Stimulated activated CD4-positive, alpha-beta T cell treated with anti-CD3 and anti-CD28 coated beads, TNF-alpha, amount 100 ng/mL, for 24 hours (primary cell): ENCODE results near the gene TNIP2.
A peak's percentile ranks its signal among the peaks of the same experiment; 100 is the strongest.

Experiments
- DNase-seq, 3 experiments: peaks; one replicate each; pipeline ENCODE4 v3.0.0-alpha.2; 2020; ENCODE audit warnings: low read depth in 3 of 3

TNIP2 gene

DNA sequence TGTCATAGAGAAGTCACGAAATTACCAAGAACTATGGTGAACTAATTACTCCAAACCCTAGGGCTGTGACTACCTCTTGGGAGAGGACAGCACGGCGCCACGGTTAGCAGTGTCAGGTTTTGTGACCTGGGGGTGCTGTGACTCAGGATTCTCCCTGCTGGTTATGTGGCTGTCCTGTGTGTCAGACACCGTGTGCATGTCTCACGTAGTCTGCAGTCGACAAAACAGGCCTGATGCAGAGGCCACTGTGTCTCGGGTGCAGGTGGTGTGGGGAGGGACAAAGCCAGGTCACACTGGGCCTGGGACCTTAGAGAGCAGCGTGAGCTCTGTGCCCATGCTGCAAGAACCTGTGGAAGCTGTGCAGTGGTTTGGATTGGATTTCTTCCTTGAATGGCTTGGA is 34.1 kb downstream of the TNIP2 start:
- no peak for DNase-seq

DNA sequence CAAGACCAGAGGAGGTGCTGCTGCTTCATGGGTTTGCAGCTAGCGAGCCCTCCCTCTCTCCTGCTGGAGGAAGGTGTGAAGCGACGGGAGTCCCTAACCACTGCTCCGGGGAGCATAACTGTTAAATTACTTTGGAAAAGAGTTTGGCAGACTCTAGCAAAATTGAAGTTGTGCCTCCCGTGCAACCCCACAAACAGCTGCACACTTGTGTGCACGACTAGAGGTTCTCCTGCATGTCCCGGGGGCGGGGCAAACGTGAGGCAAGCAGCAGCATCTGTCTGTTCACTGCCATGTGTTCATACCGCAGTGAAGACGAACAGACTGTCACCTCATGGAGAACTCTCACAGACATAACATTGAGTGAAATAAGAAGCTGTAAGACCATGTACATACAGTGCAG is 34.5 kb downstream of the TNIP2 start:
- DNase-seq = no peak

DNA sequence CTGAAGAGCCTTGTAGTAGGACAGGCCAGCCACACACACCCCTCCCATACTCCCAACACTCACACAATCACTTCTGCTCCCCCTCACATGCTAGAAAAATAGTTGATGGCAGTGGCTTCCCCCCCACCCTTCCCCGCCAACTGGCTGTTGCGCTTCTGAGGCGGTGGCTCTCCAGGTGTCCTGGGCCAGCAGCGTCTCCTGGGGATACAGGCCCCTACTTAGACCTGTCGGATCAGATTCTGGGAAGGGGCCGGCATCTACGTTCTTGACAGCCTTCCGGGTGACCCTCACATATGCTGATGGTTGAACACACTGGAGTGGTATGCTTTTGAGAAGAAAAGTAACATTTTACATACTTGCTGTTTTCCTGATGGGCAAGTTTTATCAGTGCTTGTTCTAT is 39.9 kb downstream of the TNIP2 start:
- no peak for DNase-seq

DNA sequence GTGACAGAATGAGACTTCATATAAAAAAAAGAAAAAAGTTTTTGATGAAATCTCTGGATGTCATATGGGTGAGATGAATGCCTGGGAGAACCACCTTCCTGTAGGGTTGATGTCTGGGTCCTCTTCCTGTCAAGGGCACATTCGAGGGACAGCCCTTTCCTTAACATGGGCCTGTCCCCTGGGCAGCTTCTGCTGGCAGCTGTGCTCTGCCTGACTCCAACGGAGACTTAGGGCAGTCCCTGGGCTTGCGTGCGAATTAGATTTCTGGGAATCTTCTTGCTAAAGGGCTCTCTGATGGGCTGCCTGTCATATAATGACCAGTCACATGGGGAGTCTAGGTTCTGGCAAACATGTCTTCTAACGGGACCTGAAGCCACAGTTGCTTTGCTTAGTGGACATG is 40.7 kb downstream of the TNIP2 start:
- no peak for DNase-seq

DNA sequence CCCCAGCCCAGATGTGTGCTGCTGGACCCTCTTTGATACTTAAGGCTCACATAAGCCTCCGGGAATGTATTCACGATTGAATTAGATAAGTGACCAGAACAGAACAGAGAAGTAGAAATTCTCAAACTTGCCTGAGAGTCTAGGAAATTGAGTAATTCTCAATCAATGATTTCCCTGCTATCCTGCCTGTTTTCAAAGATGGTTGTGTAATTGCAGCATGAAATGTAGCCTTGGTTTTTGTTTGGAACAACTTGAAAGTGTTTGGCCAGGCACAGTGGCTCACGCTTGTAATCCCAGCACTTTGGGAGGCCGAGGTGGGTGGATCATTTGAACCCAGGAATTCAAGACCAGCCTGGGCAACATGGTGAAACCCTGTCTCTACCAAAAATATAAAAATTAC is 41.2 kb downstream of the TNIP2 start:
- no peak for DNase-seq

GRCh38 chr4:2714061-2714770 is 41.9 kb downstream of the TNIP2 start:
- DNase-seq = peak in 1 of 3 experiments; percentile 25

- no peak for DNase-seq
Observed at GRCh38 chr4:2713337-2713736, 42.8 kb downstream of the TNIP2 start.

GRCh38 chr4:2712261-2712842 is 43.8 kb downstream of the TNIP2 start:
- DNase-seq = no peak

- DNase-seq = no peak
Observed at GRCh38 chr4:2702770-2703169, 53.4 kb downstream of the TNIP2 start.

- no peak for DNase-seq
Observed at GRCh38 chr4:2702361-2702760, 53.8 kb downstream of the TNIP2 start.

- DNase-seq = no peak
Observed at GRCh38 chr4:2700031-2700430, 56.1 kb downstream of the TNIP2 start.

DNA sequence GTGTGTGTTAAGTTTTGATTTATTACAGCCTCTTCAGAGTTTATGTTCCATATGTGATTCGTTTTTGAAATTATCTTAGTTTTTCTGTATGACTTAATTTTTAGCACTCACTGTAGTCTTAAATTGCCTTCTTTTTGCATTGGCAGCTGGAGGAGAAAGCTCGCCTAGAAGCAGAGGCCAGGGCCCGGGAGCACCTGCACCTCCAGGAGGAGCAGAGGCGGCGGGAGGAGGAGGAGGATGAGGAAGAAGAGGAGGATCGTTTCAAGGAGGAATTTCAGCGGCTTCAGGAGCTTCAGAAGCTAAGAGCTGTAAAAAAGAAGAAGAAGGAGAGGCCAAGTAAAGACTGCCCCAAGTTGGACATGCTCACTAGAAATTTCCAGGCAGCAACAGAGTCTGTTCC is 56.6 kb downstream of the TNIP2 start:
- DNase-seq = no peak

DNA sequence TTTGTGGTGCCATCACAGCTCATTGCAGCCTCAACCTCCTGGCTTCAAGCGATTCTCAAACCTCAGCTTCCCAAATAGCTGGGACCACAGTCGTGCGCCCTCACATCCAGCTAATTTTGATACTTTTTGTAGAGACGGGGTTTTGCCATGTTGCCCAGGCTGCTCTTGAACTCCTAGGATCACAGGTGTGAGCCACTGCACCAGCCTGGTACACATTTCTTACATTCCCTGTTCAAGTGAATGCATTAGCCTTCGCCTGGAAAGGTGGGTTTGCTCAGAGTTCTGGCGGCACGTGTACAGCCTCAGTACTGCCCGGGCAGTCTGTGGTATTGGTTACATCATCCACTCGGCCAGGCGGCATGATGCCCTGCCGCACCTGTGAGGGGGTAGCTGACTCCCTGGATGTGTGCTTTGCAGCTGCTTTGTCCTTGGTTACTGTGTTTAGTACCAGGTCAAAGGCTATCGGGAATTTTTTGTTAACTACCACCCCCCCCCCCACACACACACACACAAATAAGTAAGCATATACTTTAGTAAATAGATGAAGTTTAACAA is 57.1 kb downstream of the TNIP2 start:
- DNase-seq = no peak

DNA sequence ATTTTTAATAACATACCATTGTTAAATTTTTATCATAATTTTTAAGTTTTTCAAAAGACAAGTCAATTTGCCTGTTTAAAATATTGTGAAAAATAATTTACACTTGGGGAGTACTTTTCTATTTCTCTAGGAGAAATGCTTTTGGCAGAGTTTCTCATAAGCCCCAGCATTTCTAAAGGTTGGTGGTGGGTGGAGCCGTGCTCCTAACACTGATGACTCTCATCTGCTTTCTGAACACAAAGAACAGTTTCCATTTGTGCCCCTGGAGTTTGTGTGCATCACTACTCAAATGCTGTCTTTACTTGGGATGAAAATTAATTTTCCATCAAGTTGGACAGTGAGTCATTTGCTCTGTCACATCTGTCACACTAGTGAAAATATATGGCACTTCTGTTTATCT is 57.6 kb downstream of the TNIP2 start:
- no peak for DNase-seq

DNA sequence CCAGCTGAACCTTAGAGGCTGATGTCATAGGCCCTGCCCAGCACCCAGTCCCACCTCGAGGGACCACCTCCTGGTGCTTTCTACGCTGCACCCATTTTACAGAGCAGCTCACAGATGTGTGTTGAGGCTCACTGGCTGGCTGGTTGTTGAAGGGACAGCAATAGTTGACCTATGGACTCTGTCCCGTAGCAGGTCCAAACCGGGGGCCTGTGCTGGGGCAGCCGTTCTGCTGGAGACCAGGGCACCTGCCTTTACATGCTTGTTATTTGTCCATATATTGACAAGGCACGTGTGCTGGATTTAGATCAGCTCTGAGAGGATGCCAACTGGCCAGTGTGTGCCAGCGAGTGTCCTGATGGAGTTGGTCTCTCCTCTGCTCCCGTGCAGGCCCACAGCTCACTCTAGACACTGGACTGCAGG is 58.1 kb downstream of the TNIP2 start:
- DNase-seq = no peak

DNA sequence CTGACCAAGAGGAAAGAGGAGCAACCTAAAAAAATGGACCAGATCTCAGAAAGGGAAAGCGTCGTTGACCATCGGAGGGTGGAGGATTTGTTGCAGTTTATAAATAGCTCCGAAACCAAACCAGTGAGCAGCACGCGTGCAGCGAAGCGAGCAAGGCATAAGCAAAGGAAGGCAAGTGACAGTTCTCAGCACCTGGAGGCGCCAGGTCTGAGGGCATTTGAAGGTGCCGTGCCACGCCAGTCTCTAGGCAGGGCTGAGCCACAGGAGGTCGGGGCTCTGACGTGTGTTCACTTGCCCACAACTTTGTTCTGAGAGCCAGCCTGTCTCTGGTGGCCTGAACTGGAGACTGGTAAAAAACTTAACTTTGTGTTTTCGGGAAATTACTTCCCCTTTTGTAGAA is 59.7 kb downstream of the TNIP2 start:
- DNase-seq = no peak

GRCh38 chr4:2695346-2696060 is 60.6 kb downstream of the TNIP2 start:
- no peak for DNase-seq

DNA sequence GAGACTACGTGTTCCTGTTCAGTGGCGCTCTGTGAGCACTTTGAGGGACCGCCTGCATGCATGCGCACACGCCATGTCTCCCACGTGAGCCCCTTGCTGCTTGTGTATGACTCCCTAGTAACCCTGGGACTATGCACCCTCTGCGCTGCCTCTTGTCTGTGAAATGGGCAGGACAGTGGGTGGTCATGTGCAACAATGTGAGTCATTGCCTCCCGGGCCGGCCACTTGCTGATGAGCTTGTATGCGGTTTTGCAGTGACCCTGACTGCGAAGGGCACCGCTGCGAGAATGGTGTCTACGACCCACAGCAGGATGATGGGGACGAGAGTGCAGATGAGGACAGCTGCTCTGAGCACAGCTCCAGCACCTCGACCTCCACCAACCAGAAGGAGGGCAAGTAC is 61.4 kb downstream of the TNIP2 start:
- no peak for DNase-seq

- DNase-seq = peak in 1 of 3 experiments; percentile 43
Observed at GRCh38 chr4:2691952-2692435, 64.1 kb downstream of the TNIP2 start.
